ENCODE data around the gene FAM72C.
"Not testable (repeated sequence)": the region's sequence is repeated elsewhere in the genome, so short reads cannot be mapped to it uniquely, and the experiment has no call there.

Gene FAM72C

GRCh38 chr1:143984721-143985473 lies 13.1 kb upstream of the FAM72C start:
- DNase-seq, result not testable (repeated sequence)

- not testable (repeated sequence) for DNase-seq
These were observed 2.6 kb upstream of the FAM72C start for GRCh38 chr1:143974416-143974815.

- not testable (repeated sequence) for DNase-seq
These were observed 2.2 kb upstream of the FAM72C start for GRCh38 chr1:143973876-143974414.

- DNase-seq, result not testable (repeated sequence)
These were observed 1.1 kb upstream of the FAM72C start for GRCh38 chr1:143972753-143973326.

- DNase-seq, result not testable (repeated sequence)
These were observed 5.9 kb downstream of the FAM72C start for GRCh38 chr1:143965860-143966259.

- DNase-seq, result not testable (repeated sequence)
These were observed 7.5 kb downstream of the FAM72C start for GRCh38 chr1:143964294-143964693.

GRCh38 chr1:143955930-143956329 lies 15.9 kb downstream of the FAM72C start:
- DNase-seq, result not testable (repeated sequence)

- not testable (repeated sequence) for DNase-seq
These were observed 18.9 kb downstream of the FAM72C start for GRCh38 chr1:143952913-143953312.

- not testable (repeated sequence) for DNase-seq
These were observed 20.0 kb downstream of the FAM72C start for GRCh38 chr1:143951485-143952391.

- not testable (repeated sequence) for DNase-seq
These were observed 24.0 kb downstream of the FAM72C start for GRCh38 chr1:143947749-143948148.

GRCh38 chr1:143945253-143945652 lies 26.5 kb downstream of the FAM72C start:
- not testable (repeated sequence) for DNase-seq

GRCh38 chr1:143944576-143945240 lies 27.1 kb downstream of the FAM72C start:
- DNase-seq, result not testable (repeated sequence)

- not testable (repeated sequence) for DNase-seq
These were observed 28.3 kb downstream of the FAM72C start for GRCh38 chr1:143943319-143943978.

- not testable (repeated sequence) for DNase-seq
These were observed 29.4 kb downstream of the FAM72C start for GRCh38 chr1:143942238-143942860.

- not testable (repeated sequence) for DNase-seq
These were observed 32.1 kb downstream of the FAM72C start for GRCh38 chr1:143939666-143940065.

- DNase-seq, result not testable (repeated sequence)
These were observed 32.9 kb downstream of the FAM72C start for GRCh38 chr1:143938922-143939321.

GRCh38 chr1:143936457-143937115 lies 35.2 kb downstream of the FAM72C start:
- DNase-seq, result peak; percentile 34

GRCh38 chr1:143919127-143919526 lies 52.7 kb downstream of the FAM72C start:
- not testable (repeated sequence) for DNase-seq

GRCh38 chr1:143918552-143918951 lies 53.2 kb downstream of the FAM72C start:
- not testable (repeated sequence) for DNase-seq

- not testable (repeated sequence) for DNase-seq
These were observed 58.1 kb downstream of the FAM72C start for GRCh38 chr1:143913705-143914104.
